NCI-H2107 treated with DMSO at 0.1 percent for 48 hours (cell line): ENCODE results near the gene RFT1.
A peak's percentile ranks its signal among the peaks of the same experiment; 100 is the strongest.
"Not testable (repeated sequence)": the region's sequence is repeated elsewhere in the genome, so short reads cannot be mapped to it uniquely, and the experiment has no call there.

Experiments used
- DNase-seq: peaks from one replicate; lab custom pipeline; 2025; ENCODE audit not compliant: unreplicated experiment; lab: John Stamatoyannopoulos, UW

The RFT1 gene

GRCh38 chr3:53071882-53072431, 58.3 kb downstream of the RFT1 start:
- DNase-seq, result no peak

- no peak for DNase-seq
Observed at GRCh38 chr3:53069422-53070068, 60.7 kb downstream of the RFT1 start.

- no peak for DNase-seq
Observed at GRCh38 chr3:53068176-53068575, 62.1 kb downstream of the RFT1 start.

- DNase-seq, result no peak
Observed at GRCh38 chr3:53067567-53067966, 62.7 kb downstream of the RFT1 start.

GRCh38 chr3:53065841-53066480, 64.3 kb downstream of the RFT1 start:
- peak; percentile 63 for DNase-seq

GRCh38 chr3:53062905-53063304, 67.3 kb downstream of the RFT1 start:
- no peak for DNase-seq

DNA sequence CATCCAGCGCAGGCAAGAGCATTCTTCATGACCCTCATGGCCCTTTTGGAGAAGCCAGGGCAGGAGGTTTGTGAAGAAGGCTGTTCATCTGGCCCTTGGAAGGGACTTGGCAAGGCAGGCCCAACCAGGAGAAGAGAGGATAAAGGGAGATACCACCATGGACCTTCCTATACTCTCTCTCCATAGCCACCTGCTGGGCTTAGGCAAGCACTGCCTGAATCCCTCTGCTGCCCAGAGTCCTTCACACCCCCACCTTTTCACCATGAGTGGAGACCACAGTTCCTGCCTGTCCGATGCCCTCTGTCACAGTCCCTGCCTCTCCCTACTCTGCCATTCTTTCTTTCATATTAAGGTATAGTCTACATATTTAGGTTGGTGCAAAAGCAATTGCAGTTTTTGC, 73.8 kb downstream of the RFT1 start:
- DNase-seq, result no peak

DNA sequence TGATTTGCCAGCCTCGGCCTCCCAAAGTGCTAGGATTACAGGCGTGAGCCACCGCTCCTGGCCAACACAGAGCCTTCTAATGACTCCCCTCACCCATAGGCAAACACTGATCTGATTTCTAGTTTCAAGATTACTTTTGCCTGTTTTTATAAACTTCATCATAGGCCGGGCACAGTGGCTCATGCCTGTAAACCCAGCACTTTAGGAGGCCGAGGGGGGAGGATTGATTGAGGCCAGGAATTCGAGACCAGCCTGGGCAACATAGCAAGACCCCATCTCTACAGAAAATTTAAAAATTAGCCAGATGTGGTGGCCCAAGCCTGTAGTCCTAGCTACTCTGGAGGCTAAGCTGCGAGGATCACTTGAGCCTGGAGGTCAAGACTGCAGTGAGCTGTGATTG, 76.0 kb downstream of the RFT1 start:
- DNase-seq, result not testable (repeated sequence)

DNA sequence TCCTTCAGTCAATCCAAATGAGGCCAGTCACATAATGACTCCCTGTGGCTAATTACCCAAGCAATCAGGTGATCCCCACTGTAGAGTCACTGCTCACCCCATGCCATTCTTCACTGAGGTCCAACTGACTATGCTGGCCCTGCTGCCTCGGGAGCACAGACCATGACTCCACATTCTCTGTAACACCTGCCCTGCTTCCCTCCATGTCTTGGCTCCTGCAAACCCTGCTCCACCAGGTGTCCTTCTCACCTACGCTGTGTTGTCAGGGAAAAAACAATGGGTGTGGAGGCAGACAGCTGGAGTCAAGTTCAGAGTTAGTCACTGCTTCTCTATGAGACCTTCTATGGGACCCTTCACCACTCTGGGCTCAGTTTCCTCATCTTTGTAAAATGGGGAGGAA, 78.3 kb downstream of the RFT1 start:
- DNase-seq, result peak; percentile 55

- no peak for DNase-seq
Observed at GRCh38 chr3:53049987-53050386, 80.2 kb downstream of the RFT1 start.

DNA sequence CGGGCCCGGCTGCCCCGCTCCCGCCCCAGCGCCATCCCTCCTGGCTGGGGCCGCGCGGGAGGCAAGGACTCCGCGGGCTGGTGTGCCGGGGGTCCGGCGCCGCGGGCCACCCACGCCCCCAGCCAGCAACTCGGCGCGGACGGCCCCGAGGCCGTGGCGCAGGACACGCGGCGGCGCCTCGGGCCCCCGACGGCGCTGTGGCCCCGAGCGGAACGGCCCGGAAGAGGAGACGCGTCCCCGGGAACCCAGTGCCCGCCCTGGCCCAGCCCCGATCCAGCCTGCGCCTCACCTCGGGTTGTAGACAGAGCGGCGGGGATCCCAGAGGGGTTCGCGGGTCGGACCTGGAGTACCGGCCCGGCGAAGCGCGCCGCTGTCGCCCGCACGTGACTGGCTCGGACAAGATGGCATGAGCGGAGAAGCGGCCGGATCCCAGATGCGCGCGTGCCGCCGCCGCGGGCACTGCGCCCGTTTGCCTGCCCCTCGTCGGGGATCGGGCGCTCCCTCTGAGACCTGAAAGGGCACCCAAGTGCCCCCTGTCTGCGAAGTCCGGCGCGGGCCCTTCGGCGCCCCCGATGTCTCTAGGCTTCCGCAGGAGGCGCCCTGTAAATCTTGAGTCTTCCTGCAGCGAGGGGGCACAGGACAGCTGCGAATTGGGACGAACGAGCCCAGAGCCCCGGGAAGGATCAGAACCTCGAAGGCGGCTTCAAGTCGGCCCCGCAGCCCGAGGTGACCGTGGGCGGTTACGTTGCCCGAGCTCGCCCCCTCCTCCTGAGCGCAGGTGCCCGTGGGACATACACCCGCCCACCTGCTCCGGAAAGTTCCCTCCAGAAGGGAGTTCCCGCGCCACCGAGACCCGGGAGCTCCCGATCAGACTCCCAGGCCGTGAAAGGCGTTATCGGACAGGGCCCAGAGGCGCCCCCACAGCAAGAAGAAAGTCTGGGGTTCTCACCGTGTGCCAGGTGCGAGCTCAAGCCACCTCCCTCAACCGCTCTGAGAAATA, 83.8 kb downstream of the RFT1 start:
- peak; percentile 5 for DNase-seq

- no peak for DNase-seq
Observed at GRCh38 chr3:53045518-53046170, 84.6 kb downstream of the RFT1 start, which contains the start of gene SFMBT1. Gene SFMBT1 (minus strand): TSS chr3:53046073. CDS start chr3:52969128, 76,945 bp downstream.

DNA sequence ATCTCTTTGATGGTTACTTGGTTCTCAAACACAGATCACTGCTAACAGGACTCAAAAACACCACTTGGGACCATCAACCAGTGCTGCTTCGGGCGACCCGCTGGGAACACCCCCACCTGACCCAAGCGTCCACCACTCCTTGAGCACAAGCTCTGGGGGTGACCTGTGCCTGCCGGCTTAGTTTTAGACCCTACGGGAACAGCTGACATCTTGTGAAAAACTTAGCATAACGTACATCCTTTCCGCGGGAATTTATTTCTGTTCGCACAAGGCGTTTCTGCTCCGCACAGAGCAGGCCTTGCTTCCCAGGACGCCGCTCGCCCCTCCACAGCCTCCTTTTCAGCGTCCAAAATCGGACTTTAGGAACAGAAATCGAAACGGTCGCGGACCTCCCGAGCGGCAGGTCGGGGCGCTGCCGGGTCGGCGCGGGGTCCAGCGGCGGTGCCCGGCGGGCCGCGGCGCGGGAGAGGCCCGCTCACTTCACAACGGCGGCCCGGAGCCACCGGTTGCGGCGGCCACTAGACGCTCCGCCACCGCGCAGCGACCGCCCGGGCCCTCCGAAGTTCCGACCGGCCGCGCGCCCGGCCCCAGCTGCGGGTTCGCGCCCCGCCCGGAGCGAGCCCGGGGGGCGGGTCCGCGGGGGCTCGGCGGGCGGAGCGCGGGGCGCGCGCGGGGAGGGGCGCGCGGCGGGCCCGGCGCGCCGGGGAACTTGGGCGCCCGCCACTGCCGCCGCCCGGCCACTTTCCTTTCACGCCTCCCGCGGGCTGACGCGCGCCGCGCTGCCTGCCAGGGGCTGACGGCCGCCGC, 85.3 kb downstream of the RFT1 start:
- no peak for DNase-seq

- no peak for DNase-seq
Observed at GRCh38 chr3:53044371-53044710, 85.9 kb downstream of the RFT1 start.

GRCh38 chr3:53043738-53044137, 86.5 kb downstream of the RFT1 start:
- no peak for DNase-seq

DNA sequence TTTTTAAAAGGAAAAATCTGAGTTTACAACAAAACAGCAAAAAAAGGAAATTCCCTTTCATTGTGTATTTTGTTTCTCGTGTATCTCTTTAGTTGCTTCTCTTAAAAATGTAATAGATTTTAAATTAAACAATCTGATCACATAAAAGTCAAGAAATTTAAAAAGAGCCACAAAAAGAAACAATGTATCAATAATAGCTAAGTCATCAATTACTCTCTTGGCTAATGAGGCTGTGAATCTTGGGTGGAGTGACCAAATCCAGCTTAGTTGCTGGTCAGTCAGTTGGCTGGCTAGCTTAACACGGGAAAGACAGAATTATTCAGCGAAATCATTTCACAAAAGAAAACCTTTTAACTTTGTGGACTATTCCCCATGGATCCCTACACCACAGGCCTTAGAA, 87.6 kb downstream of the RFT1 start:
- DNase-seq, result no peak

- DNase-seq, result no peak
Observed at GRCh38 chr3:53040351-53040820, 89.8 kb downstream of the RFT1 start.

DNA sequence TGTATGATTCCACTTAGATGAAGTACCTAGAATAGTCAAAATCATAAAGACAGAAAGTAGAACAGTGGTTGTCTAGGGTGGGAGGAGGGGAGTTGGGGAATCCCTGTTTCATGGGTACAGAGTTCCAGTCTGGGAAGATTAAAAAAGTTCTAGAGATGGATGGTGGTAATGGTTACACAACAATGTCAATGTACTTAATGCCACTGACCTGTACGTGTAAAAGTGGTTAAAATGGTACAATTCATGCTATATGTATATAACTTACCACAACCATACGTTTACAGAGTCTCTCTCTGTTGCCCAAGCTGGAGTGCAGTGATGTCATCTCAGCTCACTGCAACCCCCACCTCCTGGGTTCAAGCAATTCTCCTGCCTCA, 90.9 kb downstream of the RFT1 start:
- DNase-seq, result no peak

DNA sequence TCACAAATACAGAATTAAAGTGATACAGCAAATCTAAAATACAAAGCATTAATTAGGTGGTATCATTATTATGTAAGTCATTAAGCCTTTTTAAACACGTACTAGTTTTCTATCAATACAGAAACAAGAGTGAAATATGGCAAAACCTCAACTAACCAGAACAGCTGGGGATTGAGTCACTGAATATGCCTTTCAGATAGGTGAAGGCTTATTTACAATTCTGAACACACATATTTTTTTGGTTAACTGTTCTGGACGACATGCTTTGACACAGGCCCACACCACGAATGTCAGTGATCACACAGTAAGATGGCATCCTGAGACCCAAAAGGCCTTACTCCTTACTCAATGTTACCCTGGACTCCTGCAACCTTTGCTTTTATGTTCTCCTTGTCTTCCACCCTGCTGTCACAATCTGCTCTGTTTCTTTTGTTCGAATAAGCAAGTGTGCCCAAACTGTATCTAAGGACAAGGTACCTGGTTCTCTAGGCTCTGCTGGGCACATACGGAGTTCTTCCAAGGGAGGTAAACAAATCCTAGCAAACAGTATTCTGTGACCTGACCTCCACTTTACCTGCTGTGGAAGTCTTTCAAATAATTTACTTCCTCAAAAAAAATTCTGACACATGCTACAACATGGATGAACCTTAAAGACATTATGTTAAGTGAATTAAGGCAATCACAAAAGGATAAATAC, 91.4 kb downstream of the RFT1 start:
- DNase-seq, result no peak
